Activated naive CD8-positive, alpha-beta T cell treated with anti-CD3 and anti-CD28 coated beads, Interleukin-2, amount 10 ng/mL, durations not matched to agents 7 days and 5 days (primary cell): ENCODE measurements around the gene DPP3. TPM values are rescaled to one million over a fixed set of nuclear protein-coding genes. Genes with fewer than 3 reads are reported as not detected.

Experiments used
- ATAC-seq: fragments of 150-1000 bp; cut with Tn5 transposase; one replicate; pipeline ENCODE4 v1.10.0; 2021; ENCODE audit warnings: low read depth, moderate library complexity
- POLR2A ChIA-PET: fragments of 350-600 bp; sonication (Branson Sonifier 250); formaldehyde crosslinking; loops from one replicate; lab custom pipeline; 2021; ENCODE audit warnings: antibody characterized with exemption; lab: Charles Lee
- DNase-seq: peaks from one replicate; pipeline ENCODE4 v3.0.0; 2021
- H3K27ac Mint-ChIP-seq: one replicate; pipeline ENCODE4 v1.8.0; 2022; ENCODE audit warnings: mild to moderate bottlenecking, mixed read lengths
- H3K27me3 Mint-ChIP-seq: one replicate; pipeline ENCODE4 v1.8.0; 2022; ENCODE audit warnings: mild to moderate bottlenecking, moderate library complexity, mixed read lengths
- H3K36me3 Mint-ChIP-seq: one replicate; pipeline ENCODE4 v1.8.0; 2021; ENCODE audit warnings: mild to moderate bottlenecking, mixed read lengths
- H3K4me1 Mint-ChIP-seq: one replicate; pipeline ENCODE4 v1.8.0; 2021; ENCODE audit warnings: mixed read lengths
- H3K4me3 Mint-ChIP-seq: one replicate; pipeline ENCODE4 v1.8.0; 2022; ENCODE audit warnings: mild to moderate bottlenecking, moderate library complexity, mixed read lengths
- H3K9me3 Mint-ChIP-seq: one replicate; pipeline ENCODE4 v1.8.0; 2021; ENCODE audit warnings: mixed read lengths
- total RNA-seq, 2 experiments: library from RNA; stranded (reverse); gene quantifications; one replicate each; pipeline ENCODE4 v1.2.3, GENCODE V29; 2021

The DPP3 gene
- total RNA-seq, 2 experiments from 2014 or later, result 44.9 to 45.7 TPM

- ATAC-seq, result no peak
- Mint-ChIP-seq H3K4me1 (peaks cover 25% of the 10 kb centered on the region), H3K9me3 (no peaks in the 10 kb centered on the region), H3K27me3 (peaks cover 3% of the 10 kb centered on the region), H3K4me3 (peak overlapping the region; percentile 92), H3K27ac (peak overlapping the region; percentile 56), H3K36me3 (peaks cover 3% of the 10 kb centered on the region)
- DNase-seq, result no peak
- POLR2A ChIA-PET, result interaction anchor here (2.3 kb wide), 1 partner anchor 13 kb away, joined by 22 read pairs; the partner anchor contains the start of gene DPP3
Observed at GRCh38 chr11:66467756-66468155, 12.5 kb upstream of the DPP3 start.

GRCh38 chr11:66468691-66469090 is 11.5 kb upstream of the DPP3 start:
- H3K27ac Mint-ChIP-seq, result no peak overlapping the region
- no peak for DNase-seq
- peaks cover 3% of the 10 kb centered on the region for H3K27me3 Mint-ChIP-seq
- H3K9me3 Mint-ChIP-seq, result no peaks in the 10 kb centered on the region
- POLR2A ChIA-PET, result no interaction called here
- peak overlapping the region; percentile 35 for H3K4me3 Mint-ChIP-seq
- peaks cover 20% of the 10 kb centered on the region for H3K4me1 Mint-ChIP-seq
- ATAC-seq, result no peak
- H3K36me3 Mint-ChIP-seq, result peaks cover 1% of the 10 kb centered on the region

- POLR2A ChIA-PET, result no interaction called here
- H3K4me3 Mint-ChIP-seq, result no peak overlapping the region
Observed at GRCh38 chr11:66469441-66469840, 10.8 kb upstream of the DPP3 start.

GRCh38 chr11:66470015-66470414 is 10.2 kb upstream of the DPP3 start:
- DNase-seq (no peak), ATAC-seq (no peak)
- Mint-ChIP-seq H3K9me3 (no peaks in the 10 kb centered on the region), H3K27ac (no peak overlapping the region), H3K27me3 (peaks cover 3% of the 10 kb centered on the region), H3K4me1 (peaks cover 19% of the 10 kb centered on the region), H3K36me3 (peaks cover 1% of the 10 kb centered on the region), H3K4me3 (no peak overlapping the region)
- POLR2A ChIA-PET, result interaction anchor here (1.3 kb wide), 1 partner anchor 10 kb away, joined by 5 read pairs; the partner anchor contains the start of gene DPP3

More at GRCh38 chr11:66469441-66469840, 10.8 kb upstream of the DPP3 start:
- H3K4me1 Mint-ChIP-seq, result peaks cover 20% of the 10 kb centered on the region
- DNase-seq (no peak), ATAC-seq (no peak)
- H3K36me3 Mint-ChIP-seq, result peaks cover 1% of the 10 kb centered on the region
- peaks cover 3% of the 10 kb centered on the region for H3K27me3 Mint-ChIP-seq
- no peak overlapping the region for H3K27ac Mint-ChIP-seq
- H3K9me3 Mint-ChIP-seq, result no peaks in the 10 kb centered on the region

- ATAC-seq, result no peak
- POLR2A ChIA-PET, result interaction anchor here (0.6 to 1.3 kb wide), 2 partner anchors 9 to 173 kb away, joined by 3 to 5 read pairs; partner anchors contain the start of gene DPP3
- H3K4me3 Mint-ChIP-seq, result no peak overlapping the region
- no peaks in the 10 kb centered on the region for H3K9me3 Mint-ChIP-seq
- no peak for DNase-seq
- H3K36me3 Mint-ChIP-seq, result peaks cover 1% of the 10 kb centered on the region
- H3K4me1 Mint-ChIP-seq, result peaks cover 15% of the 10 kb centered on the region
- peak overlapping the region; percentile 48 for H3K27ac Mint-ChIP-seq
- peaks cover 3% of the 10 kb centered on the region for H3K27me3 Mint-ChIP-seq
Observed at GRCh38 chr11:66471142-66471541, 9.1 kb upstream of the DPP3 start.

GRCh38 chr11:66472054-66472453 is 8.2 kb upstream of the DPP3 start:
- POLR2A ChIA-PET, result interaction anchor here (0.6 kb wide), 1 partner anchor 172 kb away, joined by 3 read pairs; no protein-coding TSS in a partner anchor
- no peak for DNase-seq
- no peak for ATAC-seq
- Mint-ChIP-seq H3K36me3 (peaks cover 1% of the 10 kb centered on the region), H3K27me3 (peaks cover 3% of the 10 kb centered on the region), H3K4me3 (no peak overlapping the region), H3K9me3 (no peaks in the 10 kb centered on the region), H3K4me1 (peaks cover 13% of the 10 kb centered on the region), H3K27ac (no peak overlapping the region)

- Mint-ChIP-seq H3K27ac (no peak overlapping the region), H3K4me3 (no peak overlapping the region), H3K4me1 (peaks cover 7% of the 10 kb centered on the region), H3K36me3 (peaks cover 1% of the 10 kb centered on the region), H3K27me3 (peaks cover 1% of the 10 kb centered on the region), H3K9me3 (no peaks in the 10 kb centered on the region)
- ATAC-seq, result no peak
- DNase-seq, result no peak
- POLR2A ChIA-PET, result no interaction called here
Observed at GRCh38 chr11:66473167-66473566, 7.1 kb upstream of the DPP3 start.

- POLR2A ChIA-PET, result no interaction called here
- no peak for ATAC-seq
- Mint-ChIP-seq H3K9me3 (no peaks in the 10 kb centered on the region), H3K4me1 (peaks cover 6% of the 10 kb centered on the region), H3K27ac (no peak overlapping the region), H3K36me3 (peaks cover 1% of the 10 kb centered on the region), H3K4me3 (no peak overlapping the region), H3K27me3 (no peaks in the 10 kb centered on the region)
- DNase-seq, result no peak
Observed at GRCh38 chr11:66473608-66474515, 6.4 kb upstream of the DPP3 start.

GRCh38 chr11:66475349-66476172 is 4.7 kb upstream of the DPP3 start:
- POLR2A ChIA-PET, result no interaction called here
- H3K27me3 Mint-ChIP-seq, result no peaks in the 10 kb centered on the region
- ATAC-seq (no peak), DNase-seq (no peak)
- no peak overlapping the region for H3K4me3 Mint-ChIP-seq
- peaks cover 1% of the 10 kb centered on the region for H3K36me3 Mint-ChIP-seq
- H3K27ac Mint-ChIP-seq, result no peak overlapping the region
- peaks cover 10% of the 10 kb centered on the region for H3K4me1 Mint-ChIP-seq
- H3K9me3 Mint-ChIP-seq, result no peaks in the 10 kb centered on the region

- no peak for DNase-seq
- H3K9me3 Mint-ChIP-seq, result no peaks in the 10 kb centered on the region
- no peak overlapping the region for H3K4me3 Mint-ChIP-seq
- no peaks in the 10 kb centered on the region for H3K27me3 Mint-ChIP-seq
- H3K36me3 Mint-ChIP-seq, result no peaks in the 10 kb centered on the region
- ATAC-seq, result no peak
- no peak overlapping the region for H3K27ac Mint-ChIP-seq
- H3K4me1 Mint-ChIP-seq, result peaks cover 15% of the 10 kb centered on the region
- POLR2A ChIA-PET, result no interaction called here
Observed at GRCh38 chr11:66476173-66476840, 3.9 kb upstream of the DPP3 start.

GRCh38 chr11:66476841-66477251 is 3.4 kb upstream of the DPP3 start:
- H3K27ac Mint-ChIP-seq, result no peak overlapping the region
- ATAC-seq (no peak), DNase-seq (no peak)
- POLR2A ChIA-PET, result no interaction called here
- no peak overlapping the region for H3K4me3 Mint-ChIP-seq
- H3K36me3 Mint-ChIP-seq, result no peaks in the 10 kb centered on the region
- H3K4me1 Mint-ChIP-seq, result peaks cover 15% of the 10 kb centered on the region
- H3K9me3 Mint-ChIP-seq, result no peaks in the 10 kb centered on the region
- no peaks in the 10 kb centered on the region for H3K27me3 Mint-ChIP-seq

- H3K36me3 Mint-ChIP-seq, result no peaks in the 10 kb centered on the region
- H3K4me3 Mint-ChIP-seq, result no peak overlapping the region
- no peak overlapping the region for H3K27ac Mint-ChIP-seq
- H3K27me3 Mint-ChIP-seq, result no peaks in the 10 kb centered on the region
- POLR2A ChIA-PET, result no interaction called here
- H3K9me3 Mint-ChIP-seq, result no peaks in the 10 kb centered on the region
- H3K4me1 Mint-ChIP-seq, result peaks cover 18% of the 10 kb centered on the region
- no peak for DNase-seq
- ATAC-seq, result no peak
Observed at GRCh38 chr11:66477263-66478201, 2.7 kb upstream of the DPP3 start.
